ENCODE data around the gene TBXA2R. TPM values are rescaled to one million over a fixed set of nuclear protein-coding genes. Genes with fewer than 3 reads are reported as not detected.

TBXA2R gene
- total RNA-seq, 2 experiments from 2014 or later: 0.41 to 0.42 TPM

DNA sequence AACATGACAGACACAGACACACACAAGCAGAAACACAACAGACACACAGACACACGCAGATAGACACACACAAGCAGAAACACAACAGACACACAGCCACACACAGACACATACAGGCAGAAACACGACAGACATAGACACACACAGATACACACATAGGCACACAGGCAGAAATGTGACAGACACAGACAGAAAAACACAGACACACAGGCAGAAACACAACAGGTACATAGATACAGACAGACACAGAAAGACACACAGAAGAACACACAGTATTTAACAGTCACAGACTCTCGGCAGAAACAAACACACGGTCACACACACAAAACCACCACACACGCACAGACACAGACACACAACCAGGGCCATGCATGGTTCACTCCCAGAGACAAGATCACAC, 905 bp downstream of the TBXA2R start:
- H3K4me3 Mint-ChIP-seq: no peak overlapping the region
- H3K4me1 Mint-ChIP-seq (ENCODE audit: low read depth): peaks cover 10% of the 10 kb centered on the region
- no peaks in the 10 kb centered on the region for H3K27me3 Mint-ChIP-seq (ENCODE audit: low read depth)
- intact Hi-C loops (cut with micrococcal nuclease): no loop called here
- no peak overlapping the region for H3K27ac Mint-ChIP-seq
- H3K36me3 Mint-ChIP-seq (ENCODE audit: low read depth): no peaks in the 10 kb centered on the region
- no peak for DNase-seq
- H3K9me3 Mint-ChIP-seq: no peaks in the 10 kb centered on the region
- CTCF ChIA-PET: no interaction called here

DNA sequence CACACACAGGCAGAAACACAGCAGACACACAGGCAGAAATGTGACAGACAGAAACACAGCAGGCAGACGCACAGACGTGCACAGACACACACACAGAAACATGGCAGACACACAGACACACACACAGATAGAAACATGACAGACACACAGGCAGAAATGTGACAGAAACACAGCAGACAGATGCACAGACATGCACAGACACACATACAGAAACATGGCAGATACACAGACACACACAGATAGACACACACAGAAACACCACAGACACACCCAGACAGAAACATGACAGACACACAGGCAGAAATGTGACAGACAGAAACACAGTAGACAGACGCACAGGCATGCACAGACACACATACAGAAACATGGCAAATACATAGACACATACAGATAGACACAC, 1.3 kb downstream of the TBXA2R start:
- Mint-ChIP-seq H3K27me3 (ENCODE audit: low read depth) (no peaks in the 10 kb centered on the region), H3K4me1 (ENCODE audit: low read depth) (peaks cover 10% of the 10 kb centered on the region), H3K27ac (no peak overlapping the region), H3K4me3 (no peak overlapping the region), H3K36me3 (ENCODE audit: low read depth) (no peaks in the 10 kb centered on the region), H3K9me3 (no peaks in the 10 kb centered on the region)
- CTCF ChIA-PET: interaction anchor here (0.7 to 1.0 kb wide), 2 partner anchors 19 to 503 kb away, joined by 3 to 4 read pairs; no protein-coding TSS in a partner anchor
- DNase-seq: no peak
- intact Hi-C loops (cut with micrococcal nuclease): no loop called here

DNA sequence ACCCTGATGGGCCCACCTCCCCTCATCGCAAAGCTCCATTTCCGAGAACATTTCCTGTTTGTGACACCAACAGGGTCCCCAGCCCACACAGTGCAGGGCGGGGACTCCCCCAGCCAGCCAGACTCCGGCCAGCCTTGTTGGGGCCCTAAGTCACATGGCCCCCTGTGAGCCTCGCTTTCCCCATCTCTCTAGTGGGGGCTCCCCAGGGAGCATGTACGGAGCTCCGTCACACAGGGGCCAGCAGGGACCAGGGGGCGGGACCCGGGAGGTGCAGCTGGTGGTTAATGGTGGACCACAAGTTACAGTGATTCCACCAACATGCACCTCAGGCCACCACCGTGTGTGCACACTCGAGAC, 1.7 kb downstream of the TBXA2R start:
- H3K4me3 Mint-ChIP-seq: no peak overlapping the region
- H3K9me3 Mint-ChIP-seq: no peaks in the 10 kb centered on the region
- H3K4me1 Mint-ChIP-seq (ENCODE audit: low read depth): peaks cover 10% of the 10 kb centered on the region
- CTCF ChIA-PET: interaction anchor here (0.7 to 1.0 kb wide), 2 partner anchors 19 to 502 kb away, joined by 3 to 4 read pairs; no protein-coding TSS in a partner anchor
- no peaks in the 10 kb centered on the region for H3K27me3 Mint-ChIP-seq (ENCODE audit: low read depth)
- H3K27ac Mint-ChIP-seq: no peak overlapping the region
- peak; percentile 34 for DNase-seq
- intact Hi-C loops (cut with micrococcal nuclease): no loop called here
- no peaks in the 10 kb centered on the region for H3K36me3 Mint-ChIP-seq (ENCODE audit: low read depth)

DNA sequence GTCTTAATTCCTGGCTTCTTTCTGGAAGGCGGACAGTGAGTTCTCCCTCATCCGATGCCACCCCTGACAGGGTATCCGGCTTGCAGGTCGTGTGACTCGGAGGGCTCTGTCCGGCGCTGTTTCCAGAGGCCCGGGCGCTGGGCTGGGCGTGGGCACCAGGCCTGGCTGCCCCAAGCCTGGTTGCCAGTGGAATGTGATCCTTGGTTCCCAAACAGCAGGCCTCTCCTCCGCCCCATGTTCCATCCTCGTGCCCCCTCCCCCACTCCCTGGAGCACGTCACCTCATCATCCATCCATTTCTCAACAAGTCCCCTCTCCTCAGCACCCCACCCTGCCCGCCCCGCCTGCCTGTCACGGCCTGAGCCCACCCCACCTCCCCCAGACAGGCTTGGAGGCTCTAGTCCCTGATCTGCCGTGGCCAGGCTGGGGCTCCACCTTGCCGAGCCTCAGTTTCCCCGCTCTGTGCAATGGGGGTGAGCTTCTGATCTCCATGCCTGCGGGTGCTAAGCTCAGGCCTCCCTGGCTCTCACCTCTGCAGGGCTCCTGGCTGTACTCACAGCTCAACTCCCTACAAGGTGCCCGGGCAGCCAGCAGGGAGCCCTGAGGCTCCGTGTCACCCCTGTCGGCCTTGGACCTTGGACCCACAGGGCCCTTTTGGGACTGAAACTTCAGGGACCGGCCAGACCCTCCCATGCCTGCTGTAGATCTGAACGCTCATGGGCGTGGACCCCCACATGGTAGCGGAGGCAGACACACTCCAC, 2.3 kb downstream of the TBXA2R start:
- DNase-seq: no peak
- Mint-ChIP-seq H3K27ac (no peak overlapping the region), H3K9me3 (no peaks in the 10 kb centered on the region), H3K4me1 (ENCODE audit: low read depth) (peaks cover 10% of the 10 kb centered on the region), H3K36me3 (ENCODE audit: low read depth) (no peaks in the 10 kb centered on the region), H3K27me3 (ENCODE audit: low read depth) (no peaks in the 10 kb centered on the region), H3K4me3 (no peak overlapping the region)
- intact Hi-C loops (cut with micrococcal nuclease): no loop called here
- CTCF ChIA-PET: interaction anchor here (0.6 to 1.0 kb wide), 3 partner anchors 18 to 502 kb away, joined by 3 to 4 read pairs (median 3); no protein-coding TSS in a partner anchor

DNA sequence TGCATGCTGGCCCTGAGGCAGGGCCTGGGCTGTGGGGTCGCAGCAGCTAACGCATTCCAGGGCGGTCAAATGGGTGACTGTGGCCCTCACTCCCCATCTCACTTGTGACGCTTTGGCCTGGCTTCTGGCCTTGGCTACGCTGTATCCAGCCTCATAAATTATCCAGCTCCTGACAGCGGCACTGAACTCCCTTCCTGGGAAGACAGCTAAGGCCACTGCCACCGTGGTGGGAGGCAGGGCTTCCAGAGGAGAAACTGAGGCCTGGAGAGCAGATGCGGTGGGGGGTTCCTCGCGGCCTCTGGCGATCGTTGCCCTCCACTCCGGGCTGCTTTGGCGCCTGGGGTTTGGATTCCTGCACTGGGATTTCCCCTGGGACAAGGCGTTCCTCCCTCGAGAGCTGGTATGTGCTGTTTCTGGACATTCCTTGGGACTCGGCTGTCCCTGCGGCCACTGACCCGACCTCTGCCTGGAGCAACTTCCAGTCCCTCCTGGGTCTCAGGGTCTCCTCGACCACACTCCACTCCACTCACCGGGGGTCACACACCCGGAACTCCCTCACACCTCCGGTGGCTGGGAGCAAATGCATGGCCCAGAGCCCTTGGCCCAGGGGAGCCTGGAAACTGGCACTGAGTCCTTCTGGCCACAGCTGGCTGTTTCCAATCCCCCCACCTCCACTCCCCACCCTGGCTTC, 3.4 kb downstream of the TBXA2R start:
- Mint-ChIP-seq H3K9me3 (no peaks in the 10 kb centered on the region), H3K4me1 (ENCODE audit: low read depth) (peaks cover 9% of the 10 kb centered on the region), H3K27ac (no peak overlapping the region), H3K36me3 (ENCODE audit: low read depth) (no peaks in the 10 kb centered on the region), H3K4me3 (no peak overlapping the region), H3K27me3 (ENCODE audit: low read depth) (no peaks in the 10 kb centered on the region)
- CTCF ChIA-PET: interaction anchor here (1.1 kb wide), 1 partner anchor 89 kb away, joined by 5 read pairs; no protein-coding TSS in a partner anchor
- no peak for DNase-seq
- intact Hi-C loops (cut with micrococcal nuclease): no loop called here

DNA sequence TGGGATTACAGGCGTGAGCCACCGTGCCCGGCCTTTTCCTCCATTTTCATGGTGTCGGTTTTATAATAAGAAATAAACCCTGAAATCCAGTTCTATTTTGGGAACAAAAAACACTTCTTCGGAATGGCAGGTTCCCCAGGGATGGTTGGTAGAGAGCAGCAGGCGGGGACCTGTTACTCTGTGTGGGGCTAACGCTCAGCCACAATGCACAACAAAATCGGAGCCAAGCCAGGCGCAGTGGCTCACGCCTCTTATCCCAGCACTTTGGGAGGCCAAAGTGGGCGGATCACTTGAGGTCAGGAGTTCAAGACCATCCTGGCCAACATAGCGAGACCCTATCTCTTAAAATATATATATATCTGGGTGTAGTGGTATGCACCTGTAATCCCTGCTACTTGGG, 5.7 kb downstream of the TBXA2R start:
- no peak overlapping the region for H3K27ac Mint-ChIP-seq
- no peak overlapping the region for H3K4me3 Mint-ChIP-seq
- CTCF ChIA-PET: no interaction called here
- DNase-seq: no peak
- H3K27me3 Mint-ChIP-seq (ENCODE audit: low read depth): no peaks in the 10 kb centered on the region
- H3K36me3 Mint-ChIP-seq (ENCODE audit: low read depth): no peaks in the 10 kb centered on the region
- H3K9me3 Mint-ChIP-seq: no peaks in the 10 kb centered on the region
- intact Hi-C loops (cut with micrococcal nuclease): no loop called here
- H3K4me1 Mint-ChIP-seq (ENCODE audit: low read depth): no peaks in the 10 kb centered on the region

DNA sequence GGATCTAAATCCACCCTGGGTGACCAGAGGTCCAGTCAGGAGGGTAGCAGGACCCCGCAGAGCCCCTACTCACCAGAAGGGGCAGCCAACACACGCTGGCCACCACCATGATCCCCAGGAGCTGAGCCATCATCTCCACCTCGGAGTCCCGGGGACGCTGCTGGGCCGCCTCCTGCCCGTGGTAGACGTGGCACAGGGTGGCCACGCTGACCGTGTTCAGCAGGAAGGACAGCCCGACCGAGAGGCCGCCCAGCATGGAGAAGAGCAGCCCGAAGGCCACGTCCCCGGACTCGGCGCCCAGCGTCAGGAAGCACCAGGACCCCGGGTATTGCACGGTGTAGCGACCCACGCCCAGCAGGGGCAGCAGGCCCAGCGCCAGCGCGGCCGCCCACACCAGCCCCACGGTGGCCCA, 6.9 kb downstream of the TBXA2R start:
- H3K27me3 Mint-ChIP-seq (ENCODE audit: low read depth): no peaks in the 10 kb centered on the region
- CTCF ChIA-PET: no interaction called here
- intact Hi-C loops (cut with micrococcal nuclease): no loop called here
- no peak overlapping the region for H3K4me3 Mint-ChIP-seq
- H3K36me3 Mint-ChIP-seq (ENCODE audit: low read depth): no peaks in the 10 kb centered on the region
- H3K27ac Mint-ChIP-seq: no peak overlapping the region
- no peak for DNase-seq
- H3K4me1 Mint-ChIP-seq (ENCODE audit: low read depth): no peaks in the 10 kb centered on the region
- H3K9me3 Mint-ChIP-seq: no peaks in the 10 kb centered on the region

DNA sequence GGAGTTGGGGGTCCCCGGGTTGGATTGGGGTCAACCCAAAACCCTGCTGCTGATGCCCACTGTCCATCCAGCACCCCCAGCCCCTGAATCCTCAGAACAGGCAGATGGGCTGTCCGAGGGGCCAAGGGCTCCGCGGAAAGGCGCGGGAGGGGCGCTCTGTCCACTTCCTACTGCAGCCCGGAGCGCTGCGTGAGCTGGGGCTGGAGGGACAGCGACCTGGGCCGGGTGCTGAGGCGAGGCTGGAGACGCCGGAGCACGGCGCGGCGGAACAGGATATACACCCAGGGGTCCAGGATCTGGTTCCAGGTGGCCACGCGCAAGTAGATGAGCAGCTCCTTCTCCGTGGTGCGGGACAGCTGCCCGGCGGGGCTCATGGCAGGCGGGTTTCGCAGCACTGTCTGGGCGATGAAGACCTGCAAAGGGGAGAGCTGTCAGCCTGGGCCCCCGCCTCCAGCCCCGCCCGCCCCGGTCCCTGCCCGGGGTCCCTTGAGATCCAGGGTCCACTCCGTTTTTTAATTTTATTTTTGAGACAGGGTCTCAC, 11.1 kb downstream of the TBXA2R start:
- H3K27ac Mint-ChIP-seq: no peak overlapping the region
- no peaks in the 10 kb centered on the region for H3K4me1 Mint-ChIP-seq (ENCODE audit: low read depth)
- CTCF ChIA-PET: interaction anchor here (1.0 kb wide), 1 partner anchor 10 kb away, joined by 4 read pairs; the partner anchor contains the start of gene GIPC3
- H3K36me3 Mint-ChIP-seq (ENCODE audit: low read depth): no peaks in the 10 kb centered on the region
- no peak for DNase-seq
- intact Hi-C loops (cut with micrococcal nuclease): no loop called here
- H3K9me3 Mint-ChIP-seq: no peaks in the 10 kb centered on the region
- no peak overlapping the region for H3K4me3 Mint-ChIP-seq
- H3K27me3 Mint-ChIP-seq (ENCODE audit: low read depth): no peaks in the 10 kb centered on the region

DNA sequence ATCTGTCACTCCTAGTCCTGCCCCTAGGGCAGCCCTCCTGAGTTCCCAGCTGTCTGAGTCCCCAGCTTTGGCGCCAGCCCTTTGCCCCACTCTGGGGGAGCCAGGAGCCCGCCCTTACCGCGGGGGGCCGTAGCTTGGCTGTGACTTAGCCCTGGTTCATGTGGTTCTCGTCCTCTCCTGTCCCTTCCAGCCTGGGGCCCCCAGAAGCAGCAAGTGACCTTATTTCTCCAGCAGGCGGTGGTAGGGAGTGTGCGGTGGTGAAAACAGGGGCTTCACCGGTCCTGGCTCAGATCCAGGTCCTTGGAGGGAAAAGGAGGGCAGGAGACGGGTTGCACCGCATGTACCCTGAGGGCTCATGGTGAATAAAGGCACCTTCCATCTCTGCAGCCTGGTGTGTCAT, 13.5 kb downstream of the TBXA2R start:
- no peaks in the 10 kb centered on the region for H3K36me3 Mint-ChIP-seq (ENCODE audit: low read depth)
- no peak overlapping the region for H3K4me3 Mint-ChIP-seq
- intact Hi-C loops (cut with micrococcal nuclease): no loop called here
- no peak for DNase-seq
- CTCF ChIA-PET: interaction anchor here (1.1 to 1.2 kb wide), 2 partner anchors 16 to 26 kb away, joined by 3 read pairs; no protein-coding TSS in a partner anchor
- H3K27me3 Mint-ChIP-seq (ENCODE audit: low read depth): no peaks in the 10 kb centered on the region
- no peak overlapping the region for H3K27ac Mint-ChIP-seq
- H3K4me1 Mint-ChIP-seq (ENCODE audit: low read depth): no peaks in the 10 kb centered on the region
- no peaks in the 10 kb centered on the region for H3K9me3 Mint-ChIP-seq

DNA sequence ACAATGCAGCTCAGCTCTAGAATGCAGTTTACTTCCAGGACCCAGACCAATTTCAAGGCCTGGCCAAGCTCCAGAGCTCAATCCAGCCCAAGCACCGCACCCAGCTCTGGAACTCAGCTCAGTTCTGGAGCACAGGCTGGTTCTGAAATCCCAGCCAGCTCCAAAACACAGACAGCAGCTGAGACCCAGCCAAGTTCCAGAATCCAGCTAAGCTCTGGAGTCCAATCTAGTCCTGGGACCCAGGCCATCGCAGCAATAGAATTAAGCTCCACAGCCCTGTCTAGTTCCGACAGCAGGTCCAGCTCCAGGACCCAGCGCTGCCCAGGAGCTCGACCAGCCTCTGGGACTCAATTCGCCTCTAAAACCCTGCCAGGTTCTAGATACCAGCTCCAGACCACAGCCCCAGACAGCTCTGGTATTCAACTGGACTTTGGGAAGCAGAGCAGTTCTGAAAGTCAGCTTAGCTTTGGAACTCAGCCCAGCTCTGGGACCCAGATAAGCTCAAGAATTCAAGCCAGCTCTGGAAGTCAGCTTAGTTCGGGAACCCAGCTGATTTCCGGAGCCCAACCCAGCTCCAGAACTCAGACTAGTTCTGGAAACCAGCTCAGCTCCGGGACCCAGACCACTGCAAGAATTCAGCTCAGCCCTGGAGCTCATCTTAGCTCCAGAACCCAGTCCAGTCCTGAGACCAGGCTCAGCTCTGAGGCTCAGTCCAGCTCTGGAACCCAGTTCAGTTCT, 14.6 kb downstream of the TBXA2R start:
- Mint-ChIP-seq H3K4me3 (no peak overlapping the region), H3K27ac (no peak overlapping the region), H3K9me3 (no peaks in the 10 kb centered on the region), H3K36me3 (ENCODE audit: low read depth) (no peaks in the 10 kb centered on the region), H3K27me3 (ENCODE audit: low read depth) (no peaks in the 10 kb centered on the region), H3K4me1 (ENCODE audit: low read depth) (no peaks in the 10 kb centered on the region)
- intact Hi-C loops (cut with micrococcal nuclease): no loop called here
- CTCF ChIA-PET: interaction anchor here (0.6 to 2.0 kb wide), 8 partner anchors 17 to 124 kb away, joined by 3 to 5 read pairs (median 4); no protein-coding TSS in a partner anchor
- no peak for DNase-seq

DNA sequence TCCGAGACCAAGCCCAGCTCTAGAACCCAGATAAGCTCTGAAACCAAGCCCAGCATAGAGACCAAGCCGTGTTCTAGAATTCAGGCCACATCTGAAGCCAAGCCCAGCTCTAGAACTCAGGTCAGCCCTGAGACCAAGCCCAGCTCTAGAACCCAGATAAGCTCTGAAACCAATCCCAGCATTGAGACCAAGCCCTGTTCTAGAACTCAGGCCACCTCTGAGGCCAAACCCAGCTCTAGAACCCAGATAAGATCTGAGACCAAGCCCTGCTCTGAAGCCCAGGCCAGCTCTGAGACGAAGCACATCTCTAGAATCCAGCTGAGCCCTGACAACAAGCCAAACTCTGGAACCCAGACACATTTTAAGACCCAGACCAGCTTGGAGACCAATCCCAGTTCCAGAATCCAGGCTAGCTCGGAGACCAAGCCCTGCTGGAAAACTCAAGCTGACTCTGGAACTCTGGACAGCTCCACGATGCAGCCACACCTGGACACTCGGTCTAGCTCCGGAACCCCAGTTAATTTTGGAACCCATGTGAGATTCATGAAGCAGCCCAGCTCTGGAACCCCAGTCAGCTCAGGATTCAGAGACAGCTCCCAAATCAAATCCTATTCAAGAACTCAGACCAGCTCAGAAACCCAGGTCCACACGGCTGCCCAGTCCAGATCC, 15.6 kb downstream of the TBXA2R start:
- H3K27me3 Mint-ChIP-seq (ENCODE audit: low read depth): no peaks in the 10 kb centered on the region
- no peak overlapping the region for H3K27ac Mint-ChIP-seq
- intact Hi-C loops (cut with micrococcal nuclease): no loop called here
- no peaks in the 10 kb centered on the region for H3K9me3 Mint-ChIP-seq
- no peak for DNase-seq
- H3K36me3 Mint-ChIP-seq (ENCODE audit: low read depth): no peaks in the 10 kb centered on the region
- CTCF ChIA-PET: interaction anchor here (0.5 to 2.0 kb wide), 8 partner anchors 22 to 115 kb away, joined by 3 to 7 read pairs (median 4); no protein-coding TSS in a partner anchor
- H3K4me3 Mint-ChIP-seq: no peak overlapping the region
- H3K4me1 Mint-ChIP-seq (ENCODE audit: low read depth): no peaks in the 10 kb centered on the region
